Renal cortical epithelial cell (primary cell): ENCODE data around the gene ACOX2. TPM values are rescaled to one million over a fixed set of nuclear protein-coding genes. Genes with fewer than 3 reads are reported as not detected.
"Not testable (repeated sequence)": the region's sequence is repeated elsewhere in the genome, so short reads cannot be mapped to it uniquely, and the experiment has no call there.

Source experiments
- DNase-seq: peaks from one replicate; pipeline ENCODE4 v3.0.0-alpha.2; 2011; ENCODE audit warnings: low read depth
- total RNA-seq: library from RNA; depleted of rRNA; stranded (reverse); fragments of >200 nt; gene quantifications from 2 replicates; pipeline ENCODE4 v1.2.3, GENCODE V29; 2014

The ACOX2 gene
- total RNA-seq, 1 donor from 2014 or later, result 0.75 TPM

DNA sequence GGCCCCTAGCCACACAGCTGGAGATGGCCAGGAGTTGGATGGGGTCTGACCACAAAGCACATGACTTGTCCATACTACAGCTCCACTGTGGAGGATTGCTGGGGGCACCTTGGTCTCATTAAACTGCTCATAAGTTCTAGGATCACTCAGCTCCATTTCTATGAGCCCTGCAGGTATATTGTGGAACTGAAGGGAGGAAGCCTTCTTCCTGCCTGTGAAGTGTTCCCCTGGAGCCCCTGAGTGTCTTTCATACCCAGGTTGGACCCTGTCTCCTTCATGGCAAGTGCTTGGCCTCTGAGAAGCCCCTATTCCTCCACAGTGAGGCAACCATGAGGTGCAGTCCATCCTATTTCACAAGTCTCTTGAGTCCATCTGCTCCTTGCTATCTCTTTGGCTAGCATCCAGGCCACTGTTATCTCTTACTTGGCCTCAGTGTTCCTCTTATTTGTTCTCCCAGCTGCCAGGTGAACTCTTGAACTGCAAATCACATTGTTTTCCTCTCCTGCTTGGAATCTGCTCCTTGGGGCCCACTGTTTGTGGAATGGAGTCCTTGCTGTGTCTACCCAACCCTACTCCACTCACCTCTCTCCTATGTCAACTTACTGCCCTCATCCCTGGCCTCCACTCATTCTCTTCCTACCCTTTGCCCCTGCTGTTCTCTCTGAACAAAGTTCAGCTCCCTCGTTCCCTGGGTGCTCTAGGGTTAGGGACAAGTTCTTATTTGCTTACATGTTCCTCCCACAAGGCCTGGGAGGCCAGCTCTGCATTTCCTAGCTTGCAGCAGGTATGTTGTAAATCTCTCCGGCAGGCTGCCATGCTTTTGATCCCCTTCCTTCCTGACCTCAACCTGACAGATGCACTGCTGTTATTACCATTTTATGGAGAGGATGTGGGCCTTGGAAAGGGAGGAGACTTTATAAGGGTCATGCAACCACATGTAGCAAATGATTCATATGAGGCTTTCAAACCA is 1.2 kb downstream of the ACOX2 start:
- DNase-seq, result peak; percentile 47

GRCh38 chr3:58534592-58535494 is 2.1 kb downstream of the ACOX2 start:
- no peak for DNase-seq

DNA sequence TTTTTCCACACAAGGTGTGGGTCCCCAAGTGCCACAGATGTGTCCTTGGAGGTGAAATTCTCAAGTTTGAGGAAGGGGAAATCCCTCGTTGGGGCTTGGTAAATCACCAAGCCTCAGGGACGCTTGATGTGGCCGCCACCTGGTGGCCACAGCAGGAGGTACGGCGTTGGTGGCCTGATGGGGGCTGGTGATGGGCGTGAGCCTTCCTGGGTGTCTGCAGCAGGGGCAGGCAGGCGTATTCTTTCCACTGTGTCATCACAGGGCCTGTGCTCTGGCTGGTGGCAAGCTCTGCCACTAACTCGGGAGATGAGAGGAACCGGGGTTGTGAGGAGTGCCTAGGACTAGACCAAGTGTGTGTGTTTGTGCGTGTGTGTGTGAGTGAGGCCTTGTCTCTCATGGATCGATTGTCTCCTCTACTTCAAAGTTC is 4.2 kb downstream of the ACOX2 start:
- peak; percentile 51 for DNase-seq

GRCh38 chr3:58531956-58532355 is 5.0 kb downstream of the ACOX2 start:
- no peak for DNase-seq

- DNase-seq, result no peak
Observed at GRCh38 chr3:58531555-58531954, 5.4 kb downstream of the ACOX2 start.

GRCh38 chr3:58530354-58530865 is 6.6 kb downstream of the ACOX2 start:
- no peak for DNase-seq

- DNase-seq, result no peak
Observed at GRCh38 chr3:58529516-58530353, 7.3 kb downstream of the ACOX2 start.

- peak; percentile 88 for DNase-seq
Observed at GRCh38 chr3:58528629-58529028, 8.4 kb downstream of the ACOX2 start.

DNA sequence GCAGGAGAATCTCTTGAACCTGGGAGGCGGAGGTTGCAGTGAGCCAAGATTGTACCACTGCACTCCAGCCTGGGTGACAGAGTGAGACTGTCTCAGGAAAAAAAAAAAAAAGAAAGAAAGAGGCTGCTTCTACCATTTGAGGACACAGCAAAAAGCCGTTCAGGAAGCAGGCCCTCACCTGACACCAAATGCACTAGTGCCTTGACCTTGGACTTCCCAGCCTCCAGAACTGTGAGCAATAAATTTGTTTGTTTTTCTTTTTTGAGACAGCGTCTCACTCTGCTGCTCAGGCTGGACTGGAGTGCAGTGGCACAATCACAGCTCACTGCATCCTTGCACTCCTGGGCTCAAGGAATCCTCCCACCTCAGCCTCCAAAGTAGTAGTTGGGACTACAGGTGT is 9.6 kb downstream of the ACOX2 start:
- not testable (repeated sequence) for DNase-seq

GRCh38 chr3:58526515-58526957 is 10.5 kb downstream of the ACOX2 start:
- peak; percentile 92 for DNase-seq

DNA sequence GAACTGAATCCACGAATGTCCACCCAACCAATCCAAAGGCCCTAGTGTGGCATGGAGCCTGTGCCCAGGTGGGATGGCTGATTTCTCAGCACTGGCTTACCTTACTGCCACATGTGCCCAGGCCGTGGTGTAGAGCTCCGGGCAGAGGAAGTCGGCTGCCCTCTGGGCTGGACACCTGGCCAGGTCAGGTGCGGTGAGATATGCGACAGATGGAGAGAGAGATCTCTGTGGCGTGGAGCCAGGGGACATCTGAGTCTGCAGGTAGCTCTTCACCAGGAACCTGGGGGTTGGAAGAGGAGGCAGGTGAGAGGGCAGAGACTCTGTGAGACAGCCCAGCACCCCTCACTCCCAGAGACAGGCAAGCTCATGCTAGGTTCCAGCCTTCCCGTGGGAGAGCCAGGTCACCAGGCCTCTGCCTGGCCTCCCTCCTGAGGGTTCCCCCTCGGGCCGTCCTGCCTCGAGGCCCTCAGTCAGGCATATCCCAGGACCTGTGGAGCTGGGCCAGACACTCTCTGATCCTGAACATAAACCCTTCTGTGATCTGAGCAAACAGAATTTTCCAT is 12.6 kb downstream of the ACOX2 start:
- no peak for DNase-seq

GRCh38 chr3:58522759-58523425 is 14.1 kb downstream of the ACOX2 start:
- peak; percentile 67 for DNase-seq

DNA sequence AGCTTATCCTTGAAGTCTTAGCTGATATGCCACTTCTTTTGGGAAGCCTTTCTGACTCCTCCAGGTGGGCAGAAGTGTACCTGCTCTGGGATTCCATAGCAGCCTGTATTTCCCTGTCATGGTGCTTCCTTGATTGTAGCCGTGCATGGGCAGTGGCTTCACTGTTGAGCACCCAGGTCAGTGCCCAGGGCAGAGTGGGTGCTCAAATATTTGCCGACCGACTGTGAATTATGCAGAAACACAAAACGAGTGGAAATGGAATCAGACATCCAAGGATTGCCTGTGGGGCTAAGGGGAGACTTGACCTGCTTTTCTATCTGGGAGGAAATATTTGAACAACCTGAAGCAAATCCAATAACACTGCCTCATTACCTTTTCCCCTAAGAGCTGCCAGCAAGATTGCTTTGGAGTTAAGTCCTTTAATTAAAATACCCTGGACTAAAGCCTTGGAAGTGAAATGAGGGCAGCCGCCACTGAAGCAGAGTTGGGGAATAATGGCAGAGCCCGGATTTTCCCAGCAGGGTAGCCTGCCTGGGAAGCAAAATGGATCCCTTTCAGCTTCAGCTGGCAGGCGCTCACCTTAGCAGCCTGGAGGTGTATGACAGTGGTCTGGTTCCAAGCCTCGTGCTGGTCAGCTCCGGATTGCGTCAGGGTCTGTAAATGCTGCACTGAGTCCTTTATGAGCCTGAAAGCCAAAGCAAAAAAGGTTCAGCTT is 14.9 kb downstream of the ACOX2 start:
- DNase-seq, result peak; percentile 73

GRCh38 chr3:58521336-58521670 is 15.7 kb downstream of the ACOX2 start:
- DNase-seq, result no peak

DNA sequence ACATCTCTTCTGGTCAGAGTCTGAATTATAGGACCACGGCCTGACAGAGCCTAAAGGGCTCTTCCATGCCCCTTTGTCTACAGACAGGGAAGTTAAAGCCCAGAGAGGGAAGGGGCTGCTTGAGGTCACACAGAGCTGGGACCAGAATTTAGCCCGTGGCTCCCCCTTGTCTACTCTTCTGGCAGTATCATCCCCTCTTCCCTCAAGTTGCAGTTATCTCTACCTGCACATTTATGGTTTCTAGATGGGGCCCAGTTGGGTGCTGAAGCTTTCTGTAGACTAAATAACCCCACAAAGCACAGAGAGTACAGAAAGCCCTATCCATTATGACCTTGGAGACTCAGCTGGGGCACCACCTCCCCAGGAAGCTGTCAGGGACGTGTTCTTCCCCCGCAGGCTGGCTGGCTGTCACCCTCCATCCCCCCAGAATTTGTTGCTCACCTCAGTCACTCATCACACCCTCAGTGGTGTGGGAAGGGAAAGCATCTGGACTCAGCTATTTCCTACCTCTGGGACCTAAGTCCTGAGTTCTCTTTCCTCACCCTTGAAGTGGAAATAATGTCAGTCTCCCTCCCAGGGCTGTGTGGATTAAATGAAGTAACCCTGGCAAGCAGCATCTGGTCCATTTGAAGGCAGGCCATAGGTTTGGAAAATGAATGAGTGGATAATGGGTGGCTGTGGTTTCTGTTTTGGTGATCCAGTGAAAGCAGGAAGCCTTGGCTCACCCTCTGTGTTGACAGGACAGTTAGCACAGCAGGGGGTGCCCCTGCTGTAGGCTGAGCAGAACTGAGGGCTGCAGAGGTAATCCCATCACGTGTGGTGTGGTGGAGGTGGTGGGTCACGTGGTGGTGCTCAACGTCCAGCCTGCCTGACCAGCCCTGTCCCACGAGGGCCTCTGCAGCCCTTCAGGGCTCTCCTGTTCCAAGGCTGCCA is 16.3 kb downstream of the ACOX2 start:
- peak; percentile 55 for DNase-seq

GRCh38 chr3:58519668-58520402 is 17.2 kb downstream of the ACOX2 start:
- DNase-seq, result no peak

GRCh38 chr3:58518291-58518789 is 18.6 kb downstream of the ACOX2 start:
- DNase-seq, result peak; percentile 47

DNA sequence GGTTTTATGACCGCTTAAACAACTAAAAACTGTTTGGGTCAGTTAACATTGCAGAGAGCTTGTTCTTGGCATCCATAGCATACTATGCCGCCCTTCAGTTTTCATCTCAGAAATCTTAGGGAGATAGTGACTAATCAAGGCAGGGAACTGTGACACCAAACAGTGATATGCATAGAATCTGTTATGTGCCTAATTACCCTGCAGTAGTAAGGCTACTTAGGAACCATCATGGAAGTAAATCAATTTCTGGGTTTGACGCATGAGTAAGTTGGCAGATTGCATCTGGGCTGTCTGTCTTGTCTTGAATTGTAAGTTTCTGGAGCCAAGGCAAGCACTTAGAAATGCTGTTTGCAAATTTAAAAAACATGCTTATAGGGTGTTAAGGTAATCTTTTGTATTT is 22.6 kb downstream of the ACOX2 start:
- peak; percentile 38 for DNase-seq
